ENCODE measurements around the gene KLRF2. TPM values are rescaled to one million over a fixed set of nuclear protein-coding genes. Genes with fewer than 3 reads are reported as not detected.
A peak's percentile ranks its signal among the peaks of the same experiment; 100 is the strongest.

The KLRF2 gene
- total RNA-seq, 1 donor from 2014 or later = not detected

- H3K27me3 ChIP-seq = no peaks in the 10 kb centered on the region
- intact Hi-C loops (cut with DNase I) = no loop called here
- no peaks in the 10 kb centered on the region for H3K36me3 ChIP-seq
- no peaks in the 10 kb centered on the region for H3K9me3 ChIP-seq
- TF ChIP-seq POLR2AphosphoS5 (IDR thresholded peaks at IDR 0.05; ENCODE audit: insufficient read depth in 1 of 2, low read depth in 1 of 2) = no peak
- TF ChIP-seq CTCF (IDR thresholded peaks at IDR 0.05) = no peak
- TF ChIP-seq POLR2A (IDR thresholded peaks at IDR 0.05) = no peak
- no peak for DNase-seq (ENCODE audit: extremely low spot score in 2 of 2)
- no peak overlapping the region for H3K4me3 ChIP-seq
- no peaks in the 10 kb centered on the region for H3K4me1 ChIP-seq
- no peak overlapping the region for H3K27ac ChIP-seq
Observed at GRCh38 chr12:9941838-9942237, 60.5 kb downstream of the KLRF2 start.

- Histone ChIP-seq H3K27me3 (no peaks in the 10 kb centered on the region), H3K4me3 (peak overlapping the region in 1 of 2 donors; percentile 17), H3K36me3 (no peaks in the 10 kb centered on the region), H3K4me1 (no peaks in the 10 kb centered on the region), H3K27ac (no peak overlapping the region), H3K9me3 (no peaks in the 10 kb centered on the region)
- DNase-seq (ENCODE audit: extremely low spot score in 2 of 2) = no peak
- TF ChIP-seq POLR2AphosphoS5 (IDR thresholded peaks at IDR 0.05; ENCODE audit: insufficient read depth in 1 of 2, low read depth in 1 of 2) = no peak
- no peak for TF ChIP-seq POLR2A (IDR thresholded peaks at IDR 0.05)
- no peak for TF ChIP-seq CTCF (IDR thresholded peaks at IDR 0.05)
- intact Hi-C loops (cut with DNase I) = no loop called here
Observed at GRCh38 chr12:9943240-9943639, 62.0 kb downstream of the KLRF2 start.

- Histone ChIP-seq H3K4me3 (no peak overlapping the region), H3K36me3 (no peaks in the 10 kb centered on the region), H3K27ac (no peak overlapping the region), H3K27me3 (no peaks in the 10 kb centered on the region), H3K9me3 (no peaks in the 10 kb centered on the region), H3K4me1 (no peaks in the 10 kb centered on the region)
- TF ChIP-seq POLR2AphosphoS5 (IDR thresholded peaks at IDR 0.05; ENCODE audit: insufficient read depth in 1 of 2, low read depth in 1 of 2) = no peak
- no peak for TF ChIP-seq CTCF (IDR thresholded peaks at IDR 0.05)
- TF ChIP-seq POLR2A (IDR thresholded peaks at IDR 0.05) = no peak
- no peak for DNase-seq (ENCODE audit: extremely low spot score in 2 of 2)
- intact Hi-C loops (cut with DNase I) = no loop called here
Observed at GRCh38 chr12:9944391-9944790, 63.1 kb downstream of the KLRF2 start.

Other genes with a start within 250 kb of the KLRF2 start
- gene CLEC2D, start 211.8 kb upstream of the KLRF2 start, total RNA-seq = 13.5 TPM
- gene CLECL1, start 148.4 kb upstream of the KLRF2 start, total RNA-seq = not detected
- 28.5 TPM for gene CD69, start 120.6 kb upstream of the KLRF2 start, total RNA-seq
- not detected for gene KLRF1, start 54.0 kb upstream of the KLRF2 start, total RNA-seq
- 35.6 TPM for gene CLEC2B, start 12.1 kb upstream of the KLRF2 start, total RNA-seq
- not detected for gene CLEC2A, start 50.9 kb downstream of the KLRF2 start, total RNA-seq
- not detected for gene CLEC12A, start 89.9 kb downstream of the KLRF2 start, total RNA-seq
- gene CLEC1B, start 117.6 kb downstream of the KLRF2 start, total RNA-seq = not detected
- not detected for gene CLEC12B, start 129.1 kb downstream of the KLRF2 start, total RNA-seq
- not detected for gene CLEC9A, start 149.2 kb downstream of the KLRF2 start, total RNA-seq
- gene CLEC1A, start 217.5 kb downstream of the KLRF2 start, total RNA-seq = 2.2 TPM
- 7.9 TPM for gene CLEC7A, start 248.7 kb downstream of the KLRF2 start, total RNA-seq

Data from vagina (tissue), 2 donors.